NCI-H2107 (cell line): ENCODE measurements around the gene CCSAP.
"Not testable (repeated sequence)": the region's sequence is repeated elsewhere in the genome, so short reads cannot be mapped to it uniquely, and the experiment has no call there.

Source experiments
- DNase-seq: peaks from one replicate; lab custom pipeline; 2025; lab: John Stamatoyannopoulos, UW

The CCSAP gene

GRCh38 chr1:229325853-229326487, 16.9 kb downstream of the CCSAP start:
- DNase-seq: no peak

DNA sequence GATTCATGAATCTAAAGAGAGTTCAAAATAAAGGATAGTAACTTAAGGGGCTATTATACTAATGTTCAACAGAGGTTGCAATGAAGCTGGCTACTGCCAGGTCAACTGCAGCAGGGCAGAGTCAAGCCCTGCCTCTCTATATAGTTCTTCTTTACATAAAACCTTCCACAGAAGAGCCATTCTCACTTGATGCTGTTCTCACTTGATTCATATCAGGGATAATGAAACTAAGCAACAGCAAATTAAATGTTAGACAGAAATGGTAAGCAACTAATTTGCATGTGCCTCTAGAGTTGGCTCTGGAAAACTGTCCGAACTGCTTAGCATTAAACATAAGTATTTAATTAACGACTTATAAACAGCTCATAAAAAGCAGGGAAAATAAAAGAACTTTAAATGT, 17.4 kb downstream of the CCSAP start:
- DNase-seq: no peak

GRCh38 chr1:229323885-229324553, 18.8 kb downstream of the CCSAP start:
- DNase-seq: no peak

DNA sequence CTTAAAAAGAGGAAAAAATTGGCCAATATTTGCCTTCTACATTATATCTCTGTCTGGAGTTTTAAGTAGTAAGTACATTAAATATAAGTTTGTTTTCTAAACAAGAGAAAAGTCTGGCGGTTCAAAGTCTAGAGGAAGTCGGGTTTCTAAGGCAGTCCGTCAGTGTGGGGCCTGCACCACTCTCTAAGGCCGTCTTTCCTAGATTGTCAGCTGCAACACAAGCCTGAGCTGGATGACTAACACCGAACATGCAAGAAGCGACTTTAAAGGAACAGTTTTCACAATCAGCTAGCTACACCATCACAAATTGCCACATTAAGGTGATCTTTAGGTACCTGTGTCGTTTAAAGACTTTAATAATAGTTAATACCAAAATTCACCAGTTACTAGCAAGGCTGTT, 19.6 kb downstream of the CCSAP start:
- no peak for DNase-seq

GRCh38 chr1:229319487-229319886, 23.4 kb downstream of the CCSAP start:
- DNase-seq: no peak

- no peak for DNase-seq
Measured at GRCh38 chr1:229318056-229318455, 24.8 kb downstream of the CCSAP start.

GRCh38 chr1:229316166-229316565, 26.7 kb downstream of the CCSAP start:
- no peak for DNase-seq

DNA sequence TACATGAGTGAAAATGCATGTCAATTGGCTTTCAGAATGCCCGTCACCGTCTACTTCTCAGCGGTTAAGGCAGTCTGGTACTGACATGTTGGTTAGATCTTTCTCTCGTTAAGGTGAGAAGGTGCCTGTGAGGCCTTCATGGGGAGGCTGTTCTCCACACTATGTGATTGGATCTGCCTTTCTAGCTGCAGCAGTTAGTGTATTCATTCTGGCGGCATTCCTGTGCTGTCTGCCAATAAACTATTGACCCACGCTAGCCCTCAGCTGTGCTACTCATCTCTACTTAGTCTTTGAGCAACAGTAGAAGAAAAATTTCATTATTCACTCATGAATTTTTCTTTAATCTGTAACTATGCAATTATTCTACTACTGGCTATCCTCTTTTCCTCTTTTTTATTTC, 32.0 kb downstream of the CCSAP start:
- DNase-seq: no peak

GRCh38 chr1:229309684-229310083, 33.2 kb downstream of the CCSAP start:
- DNase-seq: no peak

DNA sequence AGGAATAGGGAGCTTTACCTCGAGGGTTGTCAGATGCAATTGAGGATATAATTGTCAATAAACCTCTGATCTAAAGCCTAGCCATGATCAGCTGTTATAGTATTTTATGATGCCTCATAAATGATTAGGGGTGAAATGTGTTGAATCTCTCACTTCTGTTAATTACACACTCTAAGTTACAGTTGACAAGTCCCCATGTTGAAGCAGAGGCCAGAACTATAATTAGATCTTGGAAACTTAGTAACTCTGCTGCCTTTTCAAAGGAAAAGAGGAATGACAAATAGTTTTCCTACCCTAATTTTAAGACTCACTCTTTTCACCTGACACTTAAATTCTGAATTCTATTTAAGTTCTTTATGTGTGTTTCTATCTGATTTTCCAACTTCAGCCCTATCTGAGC, 33.8 kb downstream of the CCSAP start:
- no peak for DNase-seq

DNA sequence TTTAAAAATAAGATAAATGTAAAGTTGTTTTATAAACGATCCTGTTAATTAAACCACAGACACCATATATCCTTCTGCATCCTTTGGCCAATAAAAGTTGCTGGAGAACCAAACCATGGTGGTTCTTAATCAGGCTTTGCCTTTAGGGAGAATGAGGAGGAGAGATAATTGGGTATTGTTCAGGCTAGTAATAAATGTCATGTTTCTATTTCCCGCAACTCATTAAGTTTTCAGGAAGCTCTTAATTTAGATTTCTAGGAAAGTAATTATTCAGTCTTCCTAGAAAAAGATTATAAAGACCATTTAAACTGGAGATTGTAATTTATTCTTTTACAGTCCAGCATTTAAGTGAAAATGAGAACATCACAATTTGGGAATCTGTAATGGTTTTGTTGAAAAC, 37.5 kb downstream of the CCSAP start:
- no peak for DNase-seq

GRCh38 chr1:229303855-229304254, 39.0 kb downstream of the CCSAP start:
- no peak for DNase-seq

GRCh38 chr1:229302740-229303139, 40.1 kb downstream of the CCSAP start:
- DNase-seq: no peak

DNA sequence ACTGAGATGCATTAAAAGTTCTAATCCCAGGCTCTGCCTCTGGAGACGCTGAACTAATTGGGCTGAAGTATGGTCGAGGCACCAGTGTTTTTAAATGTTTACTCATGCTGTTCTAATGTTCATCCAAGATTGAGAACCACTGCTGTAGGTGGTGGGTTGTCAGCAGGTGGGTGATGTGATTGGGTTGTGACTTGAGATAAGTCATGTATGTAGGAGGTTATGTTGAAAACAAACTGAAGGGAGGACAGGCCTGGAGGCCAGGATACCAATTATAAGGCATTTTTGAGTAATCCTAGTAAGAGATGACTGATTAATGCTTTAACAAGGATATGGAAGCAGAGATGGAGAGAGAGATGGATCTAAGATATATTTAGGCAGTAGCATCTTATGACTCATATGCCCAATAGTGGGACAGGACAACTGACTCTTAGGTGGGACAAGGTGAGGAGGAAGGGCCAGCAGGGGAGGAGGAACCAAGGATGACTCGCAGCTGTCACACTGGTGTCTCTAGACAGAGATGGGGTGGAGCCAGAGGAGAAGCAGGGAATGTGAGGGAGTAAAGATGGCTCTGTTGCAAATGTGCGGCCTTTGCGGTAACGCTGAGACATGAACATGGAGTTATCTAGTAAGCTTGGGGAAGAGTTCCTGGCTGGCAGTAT, 42.6 kb downstream of the CCSAP start:
- DNase-seq: no peak

- no peak for DNase-seq
Measured at GRCh38 chr1:229298887-229299503, 43.9 kb downstream of the CCSAP start.

DNA sequence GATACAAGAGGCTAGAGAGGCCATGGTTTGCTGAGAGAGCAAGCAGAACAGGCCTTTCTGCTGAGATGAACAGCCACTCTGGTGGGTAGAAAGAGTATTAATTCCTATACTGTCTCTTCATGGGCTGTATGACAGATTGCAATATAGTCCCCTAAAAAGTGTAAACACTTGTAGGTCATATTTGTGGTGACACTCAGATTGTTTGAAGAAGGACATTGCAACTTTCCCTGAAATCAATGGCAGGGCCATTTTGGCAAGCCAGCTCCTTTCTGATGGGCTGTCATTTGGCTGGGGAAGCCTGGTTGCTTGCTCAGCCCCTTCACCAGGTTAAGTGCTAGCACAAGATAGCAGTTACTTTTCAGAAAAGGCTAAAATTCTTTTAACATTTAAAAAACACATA, 44.4 kb downstream of the CCSAP start:
- no peak for DNase-seq

- no peak for DNase-seq
Measured at GRCh38 chr1:229297746-229298145, 45.1 kb downstream of the CCSAP start.

DNA sequence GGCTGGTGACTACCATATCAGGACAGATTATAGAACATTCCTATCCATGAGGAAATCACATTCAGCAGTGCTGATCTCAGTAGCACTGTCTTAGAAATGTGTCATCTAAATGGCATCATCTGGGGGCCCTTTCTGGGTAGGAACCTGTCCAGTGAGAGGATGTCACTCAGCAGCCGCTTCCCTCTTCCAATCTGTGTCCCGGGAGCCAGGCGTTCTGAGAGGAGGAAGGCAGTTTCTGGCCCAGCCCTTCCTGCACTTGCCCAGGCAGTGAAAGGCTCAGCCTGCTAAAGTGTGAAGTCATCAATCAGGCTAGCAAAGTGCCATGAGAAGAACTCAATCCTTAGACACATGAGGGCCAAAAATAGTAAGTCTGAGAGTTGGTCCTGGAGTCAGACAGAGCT, 46.3 kb downstream of the CCSAP start:
- no peak for DNase-seq

DNA sequence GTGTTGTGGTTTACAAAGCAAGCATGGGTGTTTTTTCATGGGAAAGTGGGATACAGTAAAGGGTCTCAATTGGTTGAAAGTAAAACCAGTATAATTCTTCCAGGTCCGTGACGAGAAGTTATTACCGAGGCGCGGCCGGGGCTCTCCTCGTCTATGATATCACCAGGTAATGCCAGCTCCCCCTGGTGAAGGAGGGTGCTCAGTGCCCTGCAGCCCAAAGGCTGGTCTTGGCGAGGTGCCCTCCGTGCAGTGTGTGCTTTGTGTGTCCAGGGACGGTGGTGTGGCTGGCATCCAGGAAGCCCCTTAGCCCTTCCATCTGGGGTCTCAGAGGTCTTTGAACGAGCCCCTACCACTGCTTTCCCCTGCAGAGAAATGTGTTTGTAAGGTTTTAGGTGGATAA, 47.1 kb downstream of the CCSAP start:
- no peak for DNase-seq

DNA sequence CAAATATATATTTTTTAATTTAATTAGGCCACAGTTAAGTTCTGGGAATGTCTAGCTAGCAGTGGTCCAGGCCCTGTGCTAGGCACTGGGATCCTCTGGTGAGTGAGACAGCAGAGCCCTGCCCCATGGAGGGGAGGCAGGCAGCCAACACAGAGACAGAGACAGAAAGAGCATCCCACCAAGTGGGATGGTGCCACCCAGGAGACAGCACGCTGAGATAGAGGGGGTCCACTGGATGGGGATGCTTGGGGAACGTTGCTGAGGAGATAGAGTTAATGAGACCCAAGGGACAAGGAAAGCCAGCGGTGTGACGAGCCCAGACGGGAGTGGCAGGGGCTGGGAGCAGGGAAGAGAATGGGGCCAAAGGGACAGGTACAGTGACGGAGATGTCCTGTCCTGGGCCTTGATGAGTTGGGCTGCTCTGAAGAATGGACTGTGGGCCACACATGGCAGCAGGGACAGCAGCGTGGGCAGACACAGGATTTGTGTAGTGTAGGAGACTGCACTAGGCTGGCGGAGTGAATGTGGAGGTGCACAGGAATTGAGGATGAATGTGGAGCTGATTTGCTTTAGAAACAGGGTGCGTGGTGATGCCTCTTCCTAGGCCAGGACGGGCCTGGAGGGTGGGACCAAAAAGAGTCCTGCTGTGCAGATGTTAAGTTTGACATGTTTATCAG, 49.2 kb downstream of the CCSAP start:
- no peak for DNase-seq

DNA sequence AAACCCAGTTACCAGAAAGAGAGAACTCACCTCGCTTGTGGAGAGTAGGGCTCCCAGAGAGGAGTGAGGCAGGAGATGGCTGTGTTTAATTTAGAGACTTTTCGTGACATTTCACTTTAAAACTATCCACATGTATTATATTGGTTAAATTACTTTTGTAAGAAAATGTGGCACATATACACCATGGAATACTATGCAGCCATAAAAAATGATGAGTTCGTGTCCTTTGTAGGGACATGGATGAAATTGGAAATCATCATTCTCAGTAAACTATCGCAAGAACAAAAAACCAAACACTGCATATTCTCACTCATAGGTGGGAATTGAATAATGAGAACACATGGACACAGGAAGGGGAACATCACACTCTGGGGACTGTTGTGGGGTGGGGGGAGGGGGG, 51.2 kb downstream of the CCSAP start:
- not testable (repeated sequence) for DNase-seq

DNA sequence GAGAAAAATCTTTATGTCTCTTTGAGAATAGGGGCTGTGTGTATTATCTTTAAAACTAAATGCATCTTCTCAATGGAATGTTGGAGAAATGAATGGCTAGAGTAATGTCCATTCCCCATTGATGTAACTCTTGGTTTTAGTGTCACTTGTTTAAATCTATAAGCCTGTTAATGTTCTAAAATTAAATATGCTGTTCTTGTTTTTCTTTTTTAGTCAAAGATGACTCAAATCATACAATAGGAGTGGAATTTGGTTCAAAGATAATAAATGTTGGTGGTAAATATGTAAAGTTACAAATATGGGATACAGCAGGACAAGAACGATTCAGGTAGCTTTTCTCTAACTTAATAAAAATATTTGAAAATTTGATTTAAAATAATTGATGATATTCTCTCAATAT, 54.3 kb downstream of the CCSAP start:
- DNase-seq: no peak

DNA sequence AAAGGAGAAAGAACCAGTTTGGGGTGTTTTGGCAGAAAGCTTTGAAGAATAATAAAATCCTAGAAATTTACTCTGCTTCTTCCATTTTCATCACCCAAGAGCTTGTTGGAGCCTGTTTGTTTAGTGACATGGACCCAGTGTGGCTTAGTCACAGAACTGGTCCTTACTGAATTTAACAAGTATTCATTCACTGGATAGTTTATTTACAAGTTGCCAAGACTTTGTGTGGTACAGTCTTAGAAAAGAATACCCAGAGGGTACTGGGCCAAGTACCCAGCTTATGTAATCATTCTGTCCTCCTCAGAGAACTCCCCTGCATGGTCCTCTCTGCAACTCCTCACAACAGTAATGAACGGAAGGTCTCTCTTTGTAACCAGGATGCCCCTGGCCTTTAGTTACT, 55.6 kb downstream of the CCSAP start:
- DNase-seq: no peak
